GM12878 (cell line): ENCODE data around the gene HNF4A. TPM values are rescaled to one million over a fixed set of nuclear protein-coding genes. Genes with fewer than 3 reads are reported as not detected.

ENCODE experiments used
- ATAC-seq: fragments of 200-7000 bp; cut with Tn5 transposase; 3 replicates; pipeline ENCODE4 v1.9.1; 2020; ENCODE audit warnings: mild to moderate bottlenecking, moderate library complexity
- BruUV-seq: library from RNA; stranded (reverse); fragments of 400-500 nt; replicated peaks from 2 replicates; lab custom pipeline; 2021; lab: Mats Ljungman, UMichigan
- CTCF ChIA-PET: fragments of 300-600 bp; sonication (Branson Sonifier 250); formaldehyde crosslinking; extraction: SDS; loops from one replicate; lab custom pipeline; 2021; ENCODE audit warnings: inconsistent platforms; lab: Yijun Ruan, JAX
- POLR2A ChIA-PET: fragments of 350-600 bp; formaldehyde crosslinking; extraction: SDS; loops from one replicate; lab custom pipeline; 2021; ENCODE audit warnings: inconsistent platforms; lab: Charles Lee
- RAD21 ChIA-PET: fragments of 300-600 bp; sonication (Branson Sonifier 250); formaldehyde crosslinking; loops from one replicate; lab custom pipeline; 2023; ENCODE audit warnings: antibody characterized with exemption; ENCODE audit not compliant: unreplicated experiment; lab: Charles Lee
- SMC1A ChIA-PET: fragments of 300-600 bp; sonication (Branson Sonifier 250); formaldehyde crosslinking; loops from one replicate; lab custom pipeline; 2023; ENCODE audit not compliant: unreplicated experiment, uncharacterized antibody; lab: Charles Lee
- DNase-seq: peaks from one replicate; pipeline ENCODE4 v3.0.0-alpha.2; 2011; ENCODE audit warnings: low read depth, low spot score
- FAIRE-seq: peaks from 3 replicates; lab custom pipeline; 2011; peaks lifted over from hg19 to GRCh38; lab: Jason Lieb, UNC
- H2AFZ ChIP-seq: 2 replicates; pipeline ENCODE4 v1.6.0; 2011; ENCODE audit warnings: low read depth, low read length, control low read depth; ENCODE audit not compliant: control insufficient read depth
- H3K27ac ChIP-seq: 2 replicates; pipeline ENCODE4 v1.5.1; 2011; ENCODE audit warnings: control low read depth; ENCODE audit not compliant: control insufficient read depth, insufficient read depth
- H3K27me3 ChIP-seq, 2 experiments: replicated peaks in 1 of 2; 2 replicates each; pipeline versions ENCODE4 v1.6.0 to v1.6.1; 2011; ENCODE audit warnings: low read length in 1 of 2; ENCODE audit not compliant: control insufficient read depth in 2 of 2, insufficient read depth in 2 of 2
- H3K36me3 ChIP-seq, 2 experiments: 2 replicates each; pipeline ENCODE4 v1.5.1; 2011; ENCODE audit warnings: low read length in 1 of 2; ENCODE audit not compliant: control insufficient read depth in 2 of 2, insufficient read depth in 2 of 2
- H3K4me1 ChIP-seq: 2 replicates; pipeline ENCODE4 v1.6.1; 2011; ENCODE audit warnings: mild to moderate bottlenecking, low read length, moderate library complexity, mixed read lengths; ENCODE audit not compliant: control insufficient read depth, insufficient read depth
- H3K4me2 ChIP-seq: 2 replicates; pipeline ENCODE4 v1.6.0; 2011; ENCODE audit warnings: control low read depth; ENCODE audit not compliant: control insufficient read depth, insufficient read depth
- H3K4me3 ChIP-seq: fragments of 200-600 bp; sonication (generic); 2 replicates; pipeline ENCODE4 v1.5.1; 2016
- H3K79me2 ChIP-seq: 2 replicates; pipeline ENCODE4 v1.6.0; 2011; ENCODE audit warnings: low read length; ENCODE audit not compliant: control insufficient read depth, insufficient read depth
- H3K9ac ChIP-seq: 2 replicates; pipeline ENCODE4 v1.8.0; 2011; ENCODE audit warnings: low read length, control low read depth, mixed read lengths; ENCODE audit not compliant: control insufficient read depth, insufficient read depth
- H3K9me3 ChIP-seq: replicated peaks from 3 replicates; pipeline ENCODE4 v1.5.1; 2011; ENCODE audit warnings: mild to moderate bottlenecking, low read length; ENCODE audit not compliant: control insufficient read depth, insufficient read depth
- H4K20me1 ChIP-seq: 2 replicates; pipeline ENCODE4 v1.6.0; 2011; ENCODE audit not compliant: control insufficient read depth, insufficient read depth
- ATF7 ChIP-seq: fragments of 450-650 bp; IDR thresholded peaks from 2 replicates; pipeline ENCODE4 v1.6.1; 2016; ENCODE audit warnings: low read depth, mild to moderate bottlenecking
- CREB1 ChIP-seq: IDR thresholded peaks from 2 replicates; pipeline ENCODE4 v1.6.1; 2012; ENCODE audit warnings: low read depth, mild to moderate bottlenecking, inconsistent platforms
- CTCF ChIP-seq, 3 experiments: IDR thresholded peaks in 2 of 3; conservative IDR thresholded peaks in 1 of 3; 2 replicates each; pipeline ENCODE4 v1.5.1; 2011; ENCODE audit warnings: low read depth in 3 of 3, low read length in 3 of 3, mild to moderate bottlenecking in 3 of 3, control low read depth in 2 of 3, moderate library complexity in 2 of 3, inconsistent platforms in 1 of 3, mixed read lengths in 1 of 3; ENCODE audit not compliant: control insufficient read depth in 2 of 3, insufficient read depth in 1 of 3; ENCODE audit errors: extremely low read depth in 1 of 3
- EP300 ChIP-seq, 2 experiments: fragments of 150-350 bp in 1 of 2; IDR thresholded peaks; 2 replicates each; pipeline ENCODE4 v1.6.1; 2011 to 2012; ENCODE audit warnings: low read depth in 2 of 2, low read length in 2 of 2, borderline replicate concordance in 1 of 2, improper control_type of control experiment in 1 of 2, inconsistent platforms in 1 of 2; ENCODE audit not compliant: control insufficient read depth in 1 of 2
- IRF4 ChIP-seq: IDR thresholded peaks from 2 replicates; pipeline ENCODE4 v1.6.1; 2011; ENCODE audit warnings: low read depth, low read length
- RAD21 ChIP-seq: IDR thresholded peaks from 2 replicates; pipeline ENCODE4 v1.6.1; 2011; ENCODE audit warnings: mild to moderate bottlenecking, low read depth, low read length, moderate library complexity; ENCODE audit not compliant: insufficient read depth
- SREBF1 ChIP-seq: IDR thresholded peaks from 2 replicates; pipeline ENCODE4 v1.6.1; 2012; ENCODE audit warnings: mild to moderate bottlenecking, low read length
- STAT1 ChIP-seq: fragments of 450-650 bp; conservative IDR thresholded peaks from 2 replicates; pipeline ENCODE4 v1.6.1; 2014; ENCODE audit warnings: antibody characterized with exemption, mild to moderate bottlenecking
- SUPT20H ChIP-seq: IDR thresholded peaks from 2 replicates; pipeline ENCODE4 v1.6.1; 2011; ENCODE audit warnings: low read depth, mild to moderate bottlenecking, low read length, moderate library complexity, borderline replicate concordance; ENCODE audit not compliant: control insufficient read depth
- ZNF592 ChIP-seq: fragments of 450-650 bp; IDR thresholded peaks from 2 replicates; pipeline ENCODE4 v1.6.1; 2017; ENCODE audit warnings: mild to moderate bottlenecking, moderate library complexity
- WGBS: methylation state at CpG from one replicate; pipeline ENCODE4 v1.1.6; 2016; ENCODE audit warnings: low lambda C conversion rate; ENCODE audit not compliant: insufficient replicate concordance, insufficient coverage; ENCODE audit errors: missing lambda C conversion rate; 5-methylcytosine and 5-hydroxymethylcytosine counted together
- in situ Hi-C: fragments of 300-500 bp; cut with MboI; formaldehyde crosslinking; loops from 9 replicates; pipeline ENCODE4 v1.14.3; 2018; ENCODE audit warnings: mixed read lengths
- intact Hi-C: fragments of 100-400 bp; cut with micrococcal nuclease; formaldehyde crosslinking; loops from one replicate; pipeline ENCODE4 v1.14.2; 2022; ENCODE audit not compliant: unreplicated experiment
- polyA plus RNA-seq, 11 experiments: library from polyadenylated mRNA; depleted of rRNA in 4 of 11; unstranded in 6 of 11; stranded (reverse) in 5 of 11; fragments of >200 nt; fragmentation: Nextera tagmentation in 4 of 11; fragmentation: Illumina TruSeq in 1 of 11; extraction: Ambion mirVana in 4 of 11; extraction: Trizol in 1 of 11; gene quantifications; 1 replicate in 1 of 11; 2 replicates in 10 of 11; pipeline versions ENCODE4 v1.2.1 to v1.2.3, GENCODE V29; 2011 to 2016; ENCODE audit warnings: inconsistent platforms in 2 of 11, missing spikeins in 2 of 11, low read depth in 1 of 11
- total RNA-seq, 4 experiments: library from RNA; depleted of rRNA in 3 of 4; stranded (reverse); fragments of >200 nt in 3 of 4; fragmentation: Illumina TruSeq in 1 of 4; extraction: Trizol in 1 of 4; gene quantifications; 2 replicates each; pipeline versions ENCODE4 v1.2.1 to v1.2.3, GENCODE V29; 2013 to 2021

HNF4A gene
- total and polyA plus RNA-seq, 10 of the 15 experiments (the other 5 are each of a cell fraction or from before 2014, with no cell fraction given): 0.21 TPM; not detected in 9

- in situ Hi-C loops: no loop called here
- WGBS: 17% methylated on average over 5 of the region's 5 CpGs
- intact Hi-C loops: no loop called here
- POLR2A ChIA-PET: no interaction called here
- Histone ChIP-seq H3K4me2 (no peak overlapping the region), H3K79me2 (no peaks in the 10 kb centered on the region), H3K27me3 (no peaks in the 10 kb centered on the region; a peak in 1 of 4 replicates), H3K27ac (no peak overlapping the region), H3K4me1 (no peaks in the 10 kb centered on the region), H4K20me1 (no peaks in the 10 kb centered on the region), H3K4me3 (no peak overlapping the region), H2AFZ (no peak overlapping the region), H3K9ac (no peak overlapping the region), H3K36me3 (no peaks in the 10 kb centered on the region), H3K9me3 (no peaks in the 10 kb centered on the region)
- no TSS peak for BruUV-seq
- FAIRE-seq (no peak), ATAC-seq (no peak), DNase-seq (no peak)
- RAD21 ChIA-PET: no interaction called here
- CTCF ChIA-PET: interaction anchor here (0.6 to 2.3 kb wide), 3 partner anchors 9 to 278 kb away, joined by 3 to 5 read pairs (median 3); no protein-coding TSS in a partner anchor
- SMC1A ChIA-PET: no interaction called here
- TF ChIP-seq ATF7: no peak
- no peak for TF ChIP-seq EP300 (IDR thresholded peaks at IDR 0.05; ENCODE audit: borderline replicate concordance in 1 of 2, control insufficient read depth in 1 of 2, low read depth in 2 of 2, low read length in 2 of 2)
- TF ChIP-seq SREBF1: no peak
Observed at GRCh38 chr20:44470327-44470726, 114.8 kb downstream of the HNF4A start.

- Histone ChIP-seq H3K27me3 (no peaks in the 10 kb centered on the region; a peak in 1 of 4 replicates), H3K9ac (no peak overlapping the region), H3K4me3 (no peak overlapping the region), H3K27ac (no peak overlapping the region), H3K79me2 (peaks cover 7% of the 10 kb centered on the region), H3K4me1 (no peaks in the 10 kb centered on the region), H3K36me3 (no peaks in the 10 kb centered on the region), H3K4me2 (no peak overlapping the region), H4K20me1 (no peaks in the 10 kb centered on the region), H3K9me3 (no peaks in the 10 kb centered on the region), H2AFZ (no peak overlapping the region)
- in situ Hi-C loops (no loop called here), intact Hi-C loops (no loop called here)
- CTCF ChIA-PET: interaction anchor here (0.8 to 2.3 kb wide), 5 partner anchors 10 to 253 kb away, joined by 3 to 5 read pairs (median 3); no protein-coding TSS in a partner anchor
- POLR2A ChIA-PET: no interaction called here
- FAIRE-seq (no peak), ATAC-seq (no peak), DNase-seq (no peak)
- BruUV-seq: no TSS peak
- 40% methylated on average over 2 of the region's 2 CpGs for WGBS
- SMC1A ChIA-PET: interaction anchor here (0.6 to 1.3 kb wide), 2 partner anchors 13 to 192 kb away, joined by 3 to 4 read pairs; no protein-coding TSS in a partner anchor
- RAD21 ChIA-PET: interaction anchor here (1.3 kb wide), 1 partner anchor 139 kb away, joined by 4 read pairs; no protein-coding TSS in a partner anchor
- no peak for TF ChIP-seq CREB1
- TF ChIP-seq RAD21: peak; percentile 35; the same call in 1 of the 2 replicates
- TF ChIP-seq STAT1: no peak
- no peak for TF ChIP-seq IRF4
- TF ChIP-seq CTCF (IDR thresholded peaks at IDR 0.05 in 2 of 3, conservative IDR thresholded peaks at IDR 0.05 in 1 of 3; ENCODE audit: control insufficient read depth in 2 of 3, extremely low read depth in 1 of 3, insufficient read depth in 1 of 3, low read depth in 3 of 3, low read length in 3 of 3): peak; percentile 5 to 43 (median 14); a peak in 2 of 6 replicates
- TF ChIP-seq ZNF592: no peak
- no peak for TF ChIP-seq SUPT20H
Observed at GRCh38 chr20:44471481-44471882, 116.0 kb downstream of the HNF4A start.
